Eye (tissue), 1 donor: ENCODE results near the gene ARHGAP19.
A peak's percentile ranks its signal among the peaks of the same experiment; 100 is the strongest.
"Not testable (repeated sequence)": the region's sequence is repeated elsewhere in the genome, so short reads cannot be mapped to it uniquely, and the experiment has no call there.

Experiments used
- DNase-seq: peaks from one replicate; pipeline ENCODE4 v3.0.0-alpha.2; 2015

Gene ARHGAP19

GRCh38 chr10:97321032-97321803 is 28.8 kb upstream of the ARHGAP19 start:
- peak; percentile 93 for DNase-seq

- DNase-seq, result no peak
Observed at GRCh38 chr10:97320480-97321031, 28.1 kb upstream of the ARHGAP19 start.

- DNase-seq, result peak; percentile 85
Observed at GRCh38 chr10:97319671-97320479, 27.4 kb upstream of the ARHGAP19 start.

GRCh38 chr10:97318772-97319651 is 26.6 kb upstream of the ARHGAP19 start, which contains the start of gene FRAT1:
FRAT1 (plus strand) TSS chr10:97319271; CDS start chr10:97319454, 183 bp downstream.
- peak; percentile 97 for DNase-seq

GRCh38 chr10:97314671-97315070 is 22.2 kb upstream of the ARHGAP19 start:
- no peak for DNase-seq

- no peak for DNase-seq
Observed at GRCh38 chr10:97312897-97313296, 20.5 kb upstream of the ARHGAP19 start.

- no peak for DNase-seq
Observed at GRCh38 chr10:97311111-97311626, 18.7 kb upstream of the ARHGAP19 start.

- no peak for DNase-seq
Observed at GRCh38 chr10:97307866-97308780, 15.7 kb upstream of the ARHGAP19 start.

- no peak for DNase-seq
Observed at GRCh38 chr10:97307441-97307840, 15.0 kb upstream of the ARHGAP19 start.

GRCh38 chr10:97302088-97302791 is 9.8 kb upstream of the ARHGAP19 start:
- no peak for DNase-seq

GRCh38 chr10:97300980-97301379 is 8.5 kb upstream of the ARHGAP19 start:
- DNase-seq, result no peak

GRCh38 chr10:97298223-97298571 is 5.8 kb upstream of the ARHGAP19 start:
- no peak for DNase-seq

- DNase-seq, result no peak
Observed at GRCh38 chr10:97297556-97298222, 5.3 kb upstream of the ARHGAP19 start.

GRCh38 chr10:97292862-97293198 is 393 bp upstream of the ARHGAP19 start:
- no peak for DNase-seq

GRCh38 chr10:97291357-97292096 is 910 bp downstream of the ARHGAP19 start:
- no peak for DNase-seq

- DNase-seq, result not testable (repeated sequence)
Observed at GRCh38 chr10:97290576-97291356, 1.7 kb downstream of the ARHGAP19 start.

- not testable (repeated sequence) for DNase-seq
Observed at GRCh38 chr10:97290076-97290475, 2.4 kb downstream of the ARHGAP19 start.

- no peak for DNase-seq
Observed at GRCh38 chr10:97280783-97281182, 11.7 kb downstream of the ARHGAP19 start.
